Thyroid gland (tissue), 4 donors: Measurements from ENCODE around the gene FMR1.

ENCODE experiments used
- POLR2A ChIP-seq, 2 donors: fragments of 450-650 bp; IDR thresholded peaks; one replicate each; pipeline ENCODE4 v1.6.1; 2017; ENCODE audit warnings: antibody characterized with exemption in 2 of 2, mild to moderate bottlenecking in 2 of 2, moderate library complexity in 1 of 2
- TF ChIP-seq, protein P1 (sequence below), 6 experiments: fragments of 200-600 bp in 3 of 6; fragments of 450-650 bp in 3 of 6; sonication (generic) in 3 of 6; IDR thresholded peaks; one replicate each; pipeline ENCODE4 v1.5.1; 2016 to 2019; ENCODE audit warnings: antibody characterized with exemption in 6 of 6, mild to moderate bottlenecking in 2 of 6, inconsistent platforms in 1 of 6, moderate library complexity in 1 of 6

DNA sequence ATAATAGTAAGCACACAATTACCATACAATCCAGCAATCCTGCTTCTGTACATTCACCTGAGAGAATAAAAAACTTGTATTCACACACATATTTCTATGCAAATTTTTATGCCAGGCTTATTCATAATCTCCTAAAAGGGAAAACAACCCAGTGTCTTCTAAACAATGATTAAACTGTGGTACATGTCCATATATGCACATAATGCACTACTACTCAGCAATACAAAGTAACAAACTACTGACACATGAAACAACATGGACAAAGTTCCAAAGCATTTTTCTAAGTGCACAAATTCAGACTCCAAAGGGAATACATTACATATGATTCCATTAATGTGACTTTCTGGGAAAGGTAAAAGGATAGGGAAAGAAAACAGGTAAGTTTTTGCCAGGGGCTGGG, 18.0 kb upstream of the FMR1 start:
- TF ChIP-seq, protein P1, sequence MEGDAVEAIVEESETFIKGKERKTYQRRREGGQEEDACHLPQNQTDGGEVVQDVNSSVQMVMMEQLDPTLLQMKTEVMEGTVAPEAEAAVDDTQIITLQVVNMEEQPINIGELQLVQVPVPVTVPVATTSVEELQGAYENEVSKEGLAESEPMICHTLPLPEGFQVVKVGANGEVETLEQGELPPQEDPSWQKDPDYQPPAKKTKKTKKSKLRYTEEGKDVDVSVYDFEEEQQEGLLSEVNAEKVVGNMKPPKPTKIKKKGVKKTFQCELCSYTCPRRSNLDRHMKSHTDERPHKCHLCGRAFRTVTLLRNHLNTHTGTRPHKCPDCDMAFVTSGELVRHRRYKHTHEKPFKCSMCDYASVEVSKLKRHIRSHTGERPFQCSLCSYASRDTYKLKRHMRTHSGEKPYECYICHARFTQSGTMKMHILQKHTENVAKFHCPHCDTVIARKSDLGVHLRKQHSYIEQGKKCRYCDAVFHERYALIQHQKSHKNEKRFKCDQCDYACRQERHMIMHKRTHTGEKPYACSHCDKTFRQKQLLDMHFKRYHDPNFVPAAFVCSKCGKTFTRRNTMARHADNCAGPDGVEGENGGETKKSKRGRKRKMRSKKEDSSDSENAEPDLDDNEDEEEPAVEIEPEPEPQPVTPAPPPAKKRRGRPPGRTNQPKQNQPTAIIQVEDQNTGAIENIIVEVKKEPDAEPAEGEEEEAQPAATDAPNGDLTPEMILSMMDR (IDR thresholded peaks at IDR 0.05): no peak
- TF ChIP-seq POLR2A (IDR thresholded peaks at IDR 0.05): no peak
